G401 (cell line): ENCODE results near the gene CUL9. TPM values are rescaled to one million over a fixed set of nuclear protein-coding genes. Genes with fewer than 3 reads are reported as not detected.

Experiments used
- DNase-seq: peaks from one replicate; pipeline ENCODE4 v3.0.0-alpha.2; 2015; ENCODE audit warnings: low spot score
- in situ Hi-C: cut with HindIII; loops from 2 replicates; pipeline ENCODE4 v1.10.0; 2016; ENCODE audit warnings: low sequenced_read_pairs, mixed read lengths
- total RNA-seq: library from RNA; depleted of rRNA; stranded (reverse); fragments of >200 nt; shearing (Covaris generic); gene quantifications from 2 replicates; pipeline ENCODE4 v1.2.3, GENCODE V29; 2014

CUL9 gene
- total RNA-seq, 1 experiment from 2014 or later: 8.9 TPM

DNA sequence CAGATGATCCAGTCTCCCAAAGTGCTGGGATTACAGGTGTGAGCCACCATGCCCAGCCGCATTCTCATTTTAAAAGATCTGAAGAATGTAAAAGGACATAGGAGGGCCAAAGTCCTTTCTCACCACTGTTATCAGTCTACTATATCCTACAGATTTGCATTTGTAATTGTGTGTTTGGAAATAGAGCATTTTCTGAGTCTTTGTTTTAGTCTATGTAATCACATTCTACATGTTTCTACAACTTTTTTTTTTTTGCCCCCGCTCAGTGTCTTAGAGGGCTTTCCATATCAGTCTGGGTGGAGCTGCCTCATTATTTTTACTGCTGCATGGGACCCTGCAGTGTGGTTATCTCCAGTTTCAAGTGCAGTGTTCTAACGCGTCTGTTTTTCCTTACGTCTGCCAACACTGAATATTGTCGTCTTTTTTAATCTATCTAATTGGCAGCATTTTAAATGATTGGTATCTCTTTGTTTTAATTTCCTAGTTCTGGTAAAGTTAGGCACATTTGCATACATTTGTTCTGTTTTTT lies 7.8 kb downstream of the CUL9 start:
- no peak for DNase-seq
- in situ Hi-C loops: no loop called here

DNA sequence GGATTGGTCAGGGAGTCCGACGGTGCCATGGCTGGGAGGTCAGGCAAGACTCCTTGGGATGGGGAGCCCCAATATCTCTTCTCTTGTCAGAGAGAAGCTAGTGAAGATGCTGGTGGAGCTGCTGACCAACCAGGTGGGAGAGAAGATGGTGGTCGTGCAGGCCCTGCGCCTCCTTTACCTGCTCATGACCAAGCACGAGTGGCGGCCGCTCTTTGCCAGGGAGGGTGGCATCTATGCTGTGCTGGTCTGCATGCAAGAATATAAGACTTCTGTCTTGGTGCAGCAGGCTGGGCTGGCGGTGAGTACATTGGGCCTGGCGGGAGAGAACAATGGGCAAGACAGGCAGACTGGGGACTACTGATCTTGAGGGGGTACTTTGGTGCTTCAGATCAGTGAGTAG lies 10.9 kb downstream of the CUL9 start:
- in situ Hi-C loops: no loop called here
- DNase-seq: no peak

DNA sequence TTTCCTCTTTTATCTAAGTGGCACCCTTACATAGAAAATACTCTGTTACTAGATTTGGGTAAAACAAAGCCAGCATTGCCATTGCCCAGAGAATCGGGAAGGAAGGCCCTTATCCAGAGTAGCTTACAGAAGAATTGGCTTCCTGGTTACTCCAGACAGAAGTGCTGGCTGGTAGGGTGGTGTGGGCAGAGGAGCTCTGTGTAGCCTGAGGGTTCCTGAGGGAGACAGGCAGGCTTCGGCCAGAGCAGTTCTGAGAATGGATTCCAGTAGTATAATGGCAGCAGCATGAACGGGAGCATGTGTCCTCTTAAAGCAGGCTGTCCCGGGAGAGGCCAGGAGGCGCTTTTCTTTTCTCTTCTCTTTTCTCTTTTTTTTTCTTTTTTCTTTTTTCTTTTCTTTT lies 11.9 kb downstream of the CUL9 start:
- in situ Hi-C loops: no loop called here
- DNase-seq: no peak

DNA sequence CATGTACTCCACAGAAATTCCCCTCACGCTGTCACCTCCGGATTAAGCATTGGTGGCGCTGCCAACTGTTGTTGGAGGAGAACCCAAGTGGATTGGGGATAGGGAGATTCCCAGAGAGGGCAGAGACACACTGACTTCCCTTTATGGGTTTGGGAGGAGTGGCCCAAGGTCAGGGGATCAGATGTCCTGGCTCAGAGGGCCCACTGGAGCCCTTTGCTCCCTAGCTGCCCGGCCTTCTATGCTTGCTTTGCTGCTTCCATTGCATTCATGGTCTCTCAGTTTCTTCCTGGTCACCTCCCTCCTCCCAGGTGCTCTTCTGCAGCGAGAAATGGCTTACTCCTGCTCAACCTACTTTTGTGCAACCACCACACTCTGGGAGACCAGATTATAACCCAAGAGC lies 14.3 kb downstream of the CUL9 start:
- in situ Hi-C loops: no loop called here
- DNase-seq: no peak

DNA sequence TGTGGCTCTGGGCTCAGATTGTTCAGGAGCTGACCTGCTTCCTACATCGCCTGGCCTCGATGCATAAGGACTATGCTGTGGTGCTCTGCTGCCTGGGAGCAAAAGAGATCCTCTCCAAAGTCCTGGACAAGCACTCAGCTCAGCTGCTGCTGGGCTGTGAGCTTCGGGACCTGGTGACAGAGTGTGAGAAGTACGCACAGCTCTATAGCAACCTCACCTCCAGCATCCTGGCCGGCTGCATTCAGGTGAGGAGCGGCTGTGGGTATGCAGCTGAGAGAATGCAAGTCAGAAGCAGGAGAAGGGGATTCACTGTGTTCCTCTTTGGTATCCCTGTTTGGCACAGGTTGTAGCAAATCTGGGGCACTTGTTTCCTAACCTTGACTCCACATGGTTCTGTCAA lies 17.9 kb downstream of the CUL9 start:
- DNase-seq: no peak
- in situ Hi-C loops: no loop called here

- in situ Hi-C loops: no loop called here
- DNase-seq: no peak
Observed at GRCh38 chr6:43200541-43200940, 18.5 kb downstream of the CUL9 start.

DNA sequence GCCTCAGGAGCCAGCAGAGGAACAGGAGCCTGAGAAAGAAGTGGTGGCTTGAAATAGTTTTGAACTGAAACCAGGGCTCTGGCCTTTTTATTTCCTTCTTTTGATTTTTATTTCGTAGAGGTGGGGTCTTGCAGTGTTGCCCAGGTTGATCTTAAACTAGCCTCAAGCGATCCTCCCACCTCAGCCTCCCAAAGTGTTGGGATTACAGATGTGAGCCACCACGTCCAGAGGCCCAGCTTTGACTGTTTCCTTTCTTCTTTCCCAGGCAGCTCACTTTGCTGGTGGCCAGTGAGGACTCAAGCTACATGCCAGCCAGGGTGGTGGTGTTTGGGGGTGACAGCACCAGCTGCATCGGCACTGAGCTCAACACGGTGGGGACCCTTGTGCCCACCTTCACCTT lies 20.5 kb downstream of the CUL9 start:
- in situ Hi-C loops: no loop called here
- no peak for DNase-seq

GRCh38 chr6:43203029-43203717 lies 21.2 kb downstream of the CUL9 start:
- in situ Hi-C loops: no loop called here

GRCh38 chr6:43203718-43204095 lies 21.7 kb downstream of the CUL9 start:
- in situ Hi-C loops: no loop called here
- DNase-seq: no peak

More at GRCh38 chr6:43203029-43203717, 21.2 kb downstream of the CUL9 start:
- DNase-seq: no peak

DNA sequence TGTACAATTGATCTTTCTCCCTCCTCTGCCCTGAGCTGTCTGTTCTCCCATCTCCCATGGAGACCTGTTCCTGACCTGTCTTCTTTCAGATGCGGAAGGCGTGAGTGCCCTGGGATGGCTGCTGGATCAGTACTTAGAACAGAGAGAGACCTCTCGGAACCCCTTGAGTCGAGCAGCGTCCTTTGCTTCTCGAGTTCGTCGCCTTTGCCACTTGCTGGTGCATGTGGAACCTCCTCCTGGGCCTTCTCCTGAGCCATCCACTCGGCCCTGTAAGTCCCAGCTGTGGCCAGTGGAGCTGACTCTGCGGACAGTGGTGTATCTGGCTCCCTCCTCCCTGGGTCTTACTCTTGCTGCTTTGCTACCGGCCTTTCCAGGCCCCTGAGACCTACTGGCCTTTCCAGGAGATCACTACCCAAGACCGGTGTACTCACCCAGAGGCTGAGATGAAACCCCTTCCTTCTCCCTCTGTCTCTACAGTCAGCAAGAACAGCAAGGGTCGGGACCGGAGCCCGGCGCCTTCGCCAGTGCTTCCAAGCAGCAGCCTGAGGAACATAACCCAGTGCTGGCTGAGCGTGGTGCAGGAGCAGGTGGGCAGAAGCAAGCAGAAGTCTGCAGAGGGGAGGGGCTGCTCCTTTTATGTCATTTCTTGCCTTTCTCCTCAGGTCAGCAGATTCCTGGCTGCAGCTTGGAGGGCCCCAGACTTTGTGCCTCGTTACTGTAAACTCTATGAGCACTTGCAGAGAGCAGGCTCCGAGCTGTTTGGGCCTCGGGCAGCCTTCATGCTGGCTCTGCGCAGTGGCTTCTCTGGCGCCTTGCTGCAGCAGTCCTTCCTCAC lies 22.5 kb downstream of the CUL9 start:
- DNase-seq: no peak
- in situ Hi-C loops: no loop called here

DNA sequence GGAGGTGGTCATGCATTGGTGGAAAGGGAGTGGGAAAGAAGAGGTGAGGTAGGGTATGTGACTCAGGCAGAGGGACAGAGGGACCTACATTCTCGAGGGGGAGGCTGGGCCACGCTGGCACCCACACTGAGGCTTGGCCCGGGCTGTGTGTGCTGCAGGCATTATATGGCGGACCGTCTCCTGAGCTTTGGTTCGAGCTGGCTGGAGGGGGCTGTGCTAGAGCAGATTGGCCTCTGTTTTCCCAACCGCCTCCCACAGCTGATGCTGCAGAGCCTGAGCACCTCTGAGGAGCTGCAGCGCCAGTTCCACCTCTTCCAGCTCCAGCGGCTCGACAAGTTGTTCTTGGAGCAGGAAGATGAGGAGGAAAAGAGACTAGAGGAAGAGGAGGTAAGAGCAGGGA lies 23.9 kb downstream of the CUL9 start:
- in situ Hi-C loops: no loop called here
- DNase-seq: no peak

GRCh38 chr6:43207286-43207685 lies 25.3 kb downstream of the CUL9 start:
- DNase-seq: no peak
- in situ Hi-C loops: no loop called here

GRCh38 chr6:43211955-43212354 lies 30.0 kb downstream of the CUL9 start:
- in situ Hi-C loops: no loop called here
- DNase-seq: no peak

- no peak for DNase-seq
- in situ Hi-C loops: no loop called here
Observed at GRCh38 chr6:43213431-43213830, 31.4 kb downstream of the CUL9 start.

DNA sequence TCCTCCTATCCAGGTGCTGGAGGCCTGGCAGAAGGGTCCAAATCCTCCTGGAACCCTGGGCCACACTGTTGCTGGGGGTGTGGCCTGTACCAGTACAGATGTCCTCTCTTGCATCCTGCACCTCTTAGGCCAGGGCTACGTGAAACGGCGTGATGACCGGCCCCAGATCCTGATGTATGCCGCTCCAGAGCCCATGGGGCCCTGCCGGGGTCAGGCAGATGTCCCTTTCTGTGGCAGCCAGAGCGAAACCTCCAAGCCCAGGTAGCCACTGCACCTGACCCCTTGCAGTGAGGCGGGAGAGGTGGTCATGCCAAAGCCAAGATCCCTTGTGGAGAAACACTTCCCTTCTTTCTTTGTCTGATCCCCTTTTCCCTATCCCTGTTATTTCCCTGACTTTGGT lies 33.1 kb downstream of the CUL9 start:
- no peak for DNase-seq
- in situ Hi-C loops: no loop called here

- DNase-seq: no peak
- in situ Hi-C loops: no loop called here
Observed at GRCh38 chr6:43216200-43216599, 34.2 kb downstream of the CUL9 start.

DNA sequence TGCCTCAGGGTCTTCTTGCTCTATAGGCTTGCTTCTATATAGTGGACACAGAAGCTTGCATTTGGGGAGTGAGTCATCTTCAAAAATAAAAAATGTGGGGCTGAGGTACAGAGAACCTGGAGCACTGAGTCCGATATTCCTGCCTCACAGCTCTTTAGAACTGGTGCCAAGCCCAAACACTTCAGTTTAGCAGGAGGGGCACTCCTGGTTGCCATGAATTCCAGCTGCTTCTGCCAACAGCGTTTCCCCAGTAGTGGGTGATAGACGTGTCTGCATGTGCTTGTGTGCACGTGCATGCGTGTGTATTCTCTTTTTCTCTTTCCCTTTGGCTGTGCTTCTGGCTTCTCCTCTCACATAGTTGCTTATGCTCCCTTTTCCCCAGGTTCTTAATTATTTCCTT lies 35.4 kb downstream of the CUL9 start:
- in situ Hi-C loops: no loop called here
- DNase-seq: no peak

GRCh38 chr6:43219119-43219518 lies 37.1 kb downstream of the CUL9 start:
- no peak for DNase-seq
- in situ Hi-C loops: no loop called here

DNA sequence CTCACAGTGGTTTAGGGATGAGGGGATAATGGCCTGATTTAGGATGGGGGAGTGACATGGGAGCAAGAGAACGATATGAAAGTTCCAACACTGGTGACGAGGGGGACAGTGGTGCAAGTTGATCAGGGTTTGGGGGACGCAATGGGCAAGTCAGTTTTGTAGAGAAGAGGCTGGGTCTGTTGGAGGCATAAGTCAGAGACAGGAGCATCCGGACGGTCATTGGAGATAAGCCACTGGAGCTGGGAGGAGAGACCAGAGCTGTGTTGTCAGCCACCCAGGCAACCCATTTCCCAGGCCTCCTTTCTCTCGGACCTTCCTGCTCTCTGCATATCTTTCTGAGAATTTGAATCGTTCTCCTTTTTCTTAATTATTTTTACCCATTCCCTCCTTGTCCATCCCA lies 37.8 kb downstream of the CUL9 start:
- no peak for DNase-seq
- in situ Hi-C loops: no loop called here

DNA sequence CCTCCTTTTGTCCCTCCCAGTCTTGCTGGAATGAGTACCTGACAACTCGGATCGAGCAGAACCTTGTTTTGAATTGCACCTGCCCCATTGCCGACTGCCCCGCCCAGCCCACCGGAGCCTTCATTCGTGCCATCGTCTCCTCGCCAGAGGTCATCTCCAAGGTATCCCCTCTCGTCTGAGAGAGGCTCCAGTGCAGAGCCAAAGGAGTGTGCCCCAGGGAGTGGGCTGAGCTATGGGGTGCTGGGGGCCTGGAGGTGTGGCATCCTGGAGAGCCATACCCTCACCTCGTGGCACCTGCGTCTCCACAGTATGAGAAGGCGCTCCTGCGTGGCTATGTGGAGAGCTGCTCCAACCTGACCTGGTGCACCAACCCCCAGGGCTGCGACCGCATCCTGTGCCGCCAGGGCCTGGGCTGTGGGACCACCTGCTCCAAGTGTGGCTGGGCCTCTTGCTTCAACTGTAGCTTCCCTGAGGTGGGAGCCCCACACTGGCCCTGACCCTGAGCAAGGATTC lies 38.5 kb downstream of the CUL9 start:
- DNase-seq: no peak
- in situ Hi-C loops: no loop called here
